Mesenchymal stem cell (in vitro differentiated cells and primary cell): Measurements from ENCODE around the gene NPAS3.

Experiments used
- DNase-seq: peaks from one replicate; pipeline ENCODE4 v3.0.0-alpha.2; 2013
- H2AFZ ChIP-seq: one replicate; pipeline ENCODE4 v1.6.1; 2013; ENCODE audit warnings: low read depth, mild to moderate bottlenecking, control low read depth, inconsistent platforms, low read length, moderate library complexity
- H2AK5ac ChIP-seq: 2 replicates; pipeline ENCODE4 v1.6.1; 2013; ENCODE audit warnings: low read length, moderate library complexity, mild to moderate bottlenecking, inconsistent platforms; ENCODE audit not compliant: severe bottlenecking
- H2BK120ac ChIP-seq: one replicate; pipeline ENCODE4 v1.6.1; 2013; ENCODE audit warnings: low read depth, mild to moderate bottlenecking, inconsistent platforms, low read length, moderate library complexity
- H2BK12ac ChIP-seq, 2 experiments: one replicate each; pipeline ENCODE4 v1.6.1; 2013; ENCODE audit warnings: inconsistent platforms in 2 of 2, low read length in 2 of 2, mild to moderate bottlenecking in 2 of 2, moderate library complexity in 2 of 2, control low read depth in 1 of 2
- H2BK15ac ChIP-seq: one replicate; pipeline ENCODE4 v1.6.1; 2013; ENCODE audit warnings: mild to moderate bottlenecking, low read depth, inconsistent platforms; ENCODE audit not compliant: poor library complexity, severe bottlenecking
- H2BK5ac ChIP-seq: 2 replicates; pipeline ENCODE4 v1.6.1; 2013; ENCODE audit warnings: low read depth, mild to moderate bottlenecking, low read length, control low read depth, inconsistent platforms; ENCODE audit not compliant: poor library complexity, severe bottlenecking
- H3K14ac ChIP-seq, 2 experiments: one replicate each; pipeline ENCODE4 v1.6.1; 2013; ENCODE audit warnings: inconsistent platforms in 2 of 2, low read length in 2 of 2, control low read depth in 1 of 2, mild to moderate bottlenecking in 1 of 2, moderate library complexity in 1 of 2
- H3K18ac ChIP-seq, 2 experiments: one replicate each; pipeline ENCODE4 v1.6.1; 2013; ENCODE audit warnings: inconsistent platforms in 2 of 2, low read length in 2 of 2, control low read depth in 1 of 2, low read depth in 1 of 2, mild to moderate bottlenecking in 1 of 2
- H3K23ac ChIP-seq, 2 experiments: one replicate each; pipeline ENCODE4 v1.6.1; 2013; ENCODE audit warnings: inconsistent platforms in 2 of 2, low read length in 2 of 2, mild to moderate bottlenecking in 2 of 2, moderate library complexity in 2 of 2, control low read depth in 1 of 2
- H3K27ac ChIP-seq: 2 replicates; pipeline ENCODE4 v1.5.1; 2013; ENCODE audit warnings: mild to moderate bottlenecking, moderate library complexity, low read length, control low read depth, inconsistent platforms; ENCODE audit not compliant: poor library complexity, severe bottlenecking
- H3K27me3 ChIP-seq, 2 experiments: 2 replicates each; pipeline versions ENCODE4 v1.6.1 to v1.7.0; 2013; ENCODE audit warnings: low read length in 2 of 2, mild to moderate bottlenecking in 2 of 2, moderate library complexity in 2 of 2, control low read depth in 1 of 2, inconsistent platforms in 1 of 2; ENCODE audit not compliant: control insufficient read depth in 1 of 2, insufficient read depth in 1 of 2
- H3K36me3 ChIP-seq, 2 experiments: 2 replicates each; pipeline versions ENCODE4 v1.6.1 to v1.7.0; 2013; ENCODE audit warnings: low read length in 2 of 2, control low read depth in 1 of 2, inconsistent platforms in 1 of 2, low read depth in 1 of 2, mild to moderate bottlenecking in 1 of 2; ENCODE audit not compliant: insufficient read depth in 2 of 2, control insufficient read depth in 1 of 2
- H3K4ac ChIP-seq, 2 experiments: one replicate each; pipeline ENCODE4 v1.6.1; 2013; ENCODE audit warnings: inconsistent platforms in 2 of 2, low read length in 2 of 2, mild to moderate bottlenecking in 2 of 2, moderate library complexity in 2 of 2, control low read depth in 1 of 2, low read depth in 1 of 2
- H3K4me1 ChIP-seq: 2 replicates; pipeline ENCODE4 v1.6.1; 2013; ENCODE audit warnings: low read depth, low read length, control low read depth; ENCODE audit not compliant: control insufficient read depth, insufficient read depth
- H3K4me2 ChIP-seq: 2 replicates; pipeline ENCODE4 v1.6.1; 2013; ENCODE audit warnings: low read length, mild to moderate bottlenecking, inconsistent platforms; ENCODE audit not compliant: poor library complexity, severe bottlenecking
- H3K4me3 ChIP-seq, 2 experiments: 2 replicates each; pipeline versions ENCODE4 v1.5.1 to v1.7.0; 2013; ENCODE audit warnings: low read length in 2 of 2, mild to moderate bottlenecking in 2 of 2, control low read depth in 1 of 2, low read depth in 1 of 2; ENCODE audit not compliant: insufficient read depth in 1 of 2
- H3K79me1 ChIP-seq: replicated peaks from 2 replicates; pipeline ENCODE4 v1.6.1; 2013; ENCODE audit warnings: mild to moderate bottlenecking, control low read depth, low read length, inconsistent platforms; ENCODE audit not compliant: poor library complexity, severe bottlenecking
- H3K9ac ChIP-seq: 2 replicates; pipeline ENCODE4 v1.7.0; 2013; ENCODE audit warnings: mild to moderate bottlenecking, low read length, moderate library complexity
- H3K9me3 ChIP-seq: 2 replicates; pipeline ENCODE4 v1.7.0; 2013; ENCODE audit warnings: mild to moderate bottlenecking, low read length; ENCODE audit not compliant: control insufficient read depth
- H4K8ac ChIP-seq: one replicate; pipeline ENCODE4 v1.6.1; 2013; ENCODE audit warnings: inconsistent platforms, mild to moderate bottlenecking, low read length, moderate library complexity
- H4K91ac ChIP-seq: one replicate; pipeline ENCODE4 v1.6.1; 2013; ENCODE audit warnings: mild to moderate bottlenecking, low read length, inconsistent platforms
- WGBS: methylation state at CpG from one replicate; pipeline ENCODE4 v1.1.7; 2013; ENCODE audit warnings: mixed read lengths; 5-methylcytosine and 5-hydroxymethylcytosine counted together

NPAS3 gene

GRCh38 chr14:33010495-33010894, 71.8 kb downstream of the NPAS3 start:
- Histone ChIP-seq H3K4ac (no peak overlapping the region), H3K4me3 (no peak overlapping the region), H3K27ac (no peak overlapping the region), H2BK120ac (no peak overlapping the region), H2BK12ac (no peak overlapping the region), H3K36me3 (no peaks in the 10 kb centered on the region), H3K14ac (no peak overlapping the region), H3K18ac (no peak overlapping the region), H3K9ac (no peak overlapping the region), H3K23ac (no peak overlapping the region), H4K91ac (no peak overlapping the region), H2BK15ac (no peak overlapping the region), H3K79me1 (no peaks in the 10 kb centered on the region), H2BK5ac (no peak overlapping the region), H3K9me3 (no peaks in the 10 kb centered on the region), H2AK5ac (no peak overlapping the region), H4K8ac (no peak overlapping the region), H3K4me2 (no peak overlapping the region), H2AFZ (no peak overlapping the region), H3K4me1 (no peaks in the 10 kb centered on the region), H3K27me3 (no peaks in the 10 kb centered on the region)
- DNase-seq, result no peak
- WGBS, result 100% methylated on average over 3 of the region's 3 CpGs

- no peak overlapping the region for H3K27ac ChIP-seq
- H2BK15ac ChIP-seq, result no peak overlapping the region
- H2BK5ac ChIP-seq, result no peak overlapping the region
- no peaks in the 10 kb centered on the region for H3K9me3 ChIP-seq
- H3K23ac ChIP-seq, result no peak overlapping the region
- no peaks in the 10 kb centered on the region for H3K36me3 ChIP-seq
- H3K4me3 ChIP-seq, result no peak overlapping the region
- H3K4me1 ChIP-seq, result no peaks in the 10 kb centered on the region
- 91% methylated on average over 4 of the region's 4 CpGs for WGBS
- no peak overlapping the region for H3K4ac ChIP-seq
- H4K8ac ChIP-seq, result no peak overlapping the region
- no peak overlapping the region for H2BK120ac ChIP-seq
- H3K4me2 ChIP-seq, result no peak overlapping the region
- H2AFZ ChIP-seq, result no peak overlapping the region
- no peak for DNase-seq
- no peak overlapping the region for H3K18ac ChIP-seq
- H2AK5ac ChIP-seq, result no peak overlapping the region
- no peak overlapping the region for H3K14ac ChIP-seq
- no peak overlapping the region for H3K9ac ChIP-seq
- H3K79me1 ChIP-seq, result no peaks in the 10 kb centered on the region
- H2BK12ac ChIP-seq, result no peak overlapping the region
- H3K27me3 ChIP-seq, result no peaks in the 10 kb centered on the region
- no peak overlapping the region for H4K91ac ChIP-seq
Observed at GRCh38 chr14:33014710-33015109, 76.0 kb downstream of the NPAS3 start.

DNA sequence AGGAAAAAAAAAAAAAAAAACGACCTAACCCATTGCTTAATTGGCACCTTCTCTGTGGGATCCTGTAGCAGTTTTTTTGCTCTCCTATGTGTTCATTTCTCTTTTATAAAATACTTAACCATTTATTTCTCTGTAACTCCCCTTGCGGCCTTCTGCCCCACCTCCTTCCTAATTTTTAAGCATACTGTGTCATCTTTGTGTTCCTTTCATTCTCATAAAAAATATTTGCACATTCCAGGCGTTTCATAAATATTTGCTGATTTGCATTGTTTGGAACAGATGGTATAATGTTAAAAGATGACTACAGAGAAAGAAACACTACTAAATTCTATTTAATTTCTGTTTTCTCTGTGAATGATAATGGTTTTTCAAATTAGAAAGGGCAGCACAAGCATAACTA, 77.9 kb downstream of the NPAS3 start:
- H3K4me2 ChIP-seq, result no peak overlapping the region
- H2BK12ac ChIP-seq, result no peak overlapping the region
- no peaks in the 10 kb centered on the region for H3K27me3 ChIP-seq
- no peak overlapping the region for H3K27ac ChIP-seq
- DNase-seq, result no peak
- H3K36me3 ChIP-seq, result no peaks in the 10 kb centered on the region
- H3K9me3 ChIP-seq, result no peaks in the 10 kb centered on the region
- no peaks in the 10 kb centered on the region for H3K79me1 ChIP-seq
- H2BK15ac ChIP-seq, result no peak overlapping the region
- H3K4ac ChIP-seq, result no peak overlapping the region
- H3K14ac ChIP-seq, result no peak overlapping the region
- H3K23ac ChIP-seq, result no peak overlapping the region
- no peak overlapping the region for H2AK5ac ChIP-seq
- no peak overlapping the region for H3K4me3 ChIP-seq
- H3K18ac ChIP-seq, result no peak overlapping the region
- no peak overlapping the region for H2AFZ ChIP-seq
- H3K4me1 ChIP-seq, result no peaks in the 10 kb centered on the region
- no peak overlapping the region for H2BK120ac ChIP-seq
- H4K91ac ChIP-seq, result no peak overlapping the region
- no peak overlapping the region for H2BK5ac ChIP-seq
- H3K9ac ChIP-seq, result no peak overlapping the region
- WGBS, result 95% methylated on average over 2 of the region's 3 CpGs
- no peak overlapping the region for H4K8ac ChIP-seq

DNA sequence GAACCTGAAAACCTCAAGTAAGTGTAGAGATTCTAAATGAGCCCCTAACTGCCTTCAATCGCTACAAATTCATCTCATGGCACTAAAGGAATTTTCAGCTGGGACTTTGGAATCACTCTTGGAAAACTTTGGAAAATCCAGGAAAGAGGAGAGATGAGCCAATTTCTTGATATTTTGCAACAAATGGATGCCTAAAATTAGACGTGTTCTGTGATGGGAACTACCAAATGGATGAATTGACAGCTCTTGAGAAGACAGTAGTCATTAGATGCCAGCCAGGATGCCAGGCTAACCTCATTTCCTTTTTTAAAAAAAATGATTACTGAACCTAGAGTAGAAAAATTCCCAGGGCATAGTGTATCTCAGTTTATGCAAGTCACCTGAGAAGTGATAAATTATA, 78.3 kb downstream of the NPAS3 start:
- Histone ChIP-seq H3K27ac (no peak overlapping the region), H2AFZ (no peak overlapping the region), H2BK12ac (no peak overlapping the region), H3K4ac (no peak overlapping the region), H4K91ac (no peak overlapping the region), H3K79me1 (no peaks in the 10 kb centered on the region), H3K9ac (no peak overlapping the region), H3K4me1 (no peaks in the 10 kb centered on the region), H3K14ac (no peak overlapping the region), H3K4me3 (no peak overlapping the region), H2BK5ac (no peak overlapping the region), H4K8ac (no peak overlapping the region), H3K4me2 (no peak overlapping the region), H2BK15ac (no peak overlapping the region), H3K27me3 (no peaks in the 10 kb centered on the region), H3K23ac (no peak overlapping the region), H3K36me3 (no peaks in the 10 kb centered on the region), H2BK120ac (no peak overlapping the region), H3K18ac (no peak overlapping the region), H2AK5ac (no peak overlapping the region), H3K9me3 (no peaks in the 10 kb centered on the region)
- 67% methylated on average over 1 of the region's 2 CpGs for WGBS
- DNase-seq, result no peak
